ENCODE results near the gene CDK8.

CDK8 gene

DNA sequence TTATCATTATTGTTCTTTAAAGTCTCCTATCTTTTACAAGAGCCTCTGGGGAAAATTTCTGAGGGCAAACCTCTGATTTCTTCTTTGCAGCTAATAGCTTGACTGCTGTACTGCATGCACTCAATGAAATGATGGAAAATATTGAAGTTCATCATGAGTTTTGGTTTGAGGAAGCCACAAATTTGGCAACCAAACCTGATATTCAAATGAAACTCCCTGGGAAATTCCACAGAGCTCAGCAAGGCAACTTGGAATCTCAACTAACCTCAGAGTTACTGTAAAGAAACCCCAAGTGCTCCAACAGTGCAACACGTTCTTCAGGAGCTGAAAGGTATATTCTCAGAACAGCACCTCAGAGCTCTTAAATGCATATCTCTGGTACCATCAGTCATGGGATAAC lies 17.6 kb upstream of the CDK8 start:
- TF ChIP-seq, protein P1, sequence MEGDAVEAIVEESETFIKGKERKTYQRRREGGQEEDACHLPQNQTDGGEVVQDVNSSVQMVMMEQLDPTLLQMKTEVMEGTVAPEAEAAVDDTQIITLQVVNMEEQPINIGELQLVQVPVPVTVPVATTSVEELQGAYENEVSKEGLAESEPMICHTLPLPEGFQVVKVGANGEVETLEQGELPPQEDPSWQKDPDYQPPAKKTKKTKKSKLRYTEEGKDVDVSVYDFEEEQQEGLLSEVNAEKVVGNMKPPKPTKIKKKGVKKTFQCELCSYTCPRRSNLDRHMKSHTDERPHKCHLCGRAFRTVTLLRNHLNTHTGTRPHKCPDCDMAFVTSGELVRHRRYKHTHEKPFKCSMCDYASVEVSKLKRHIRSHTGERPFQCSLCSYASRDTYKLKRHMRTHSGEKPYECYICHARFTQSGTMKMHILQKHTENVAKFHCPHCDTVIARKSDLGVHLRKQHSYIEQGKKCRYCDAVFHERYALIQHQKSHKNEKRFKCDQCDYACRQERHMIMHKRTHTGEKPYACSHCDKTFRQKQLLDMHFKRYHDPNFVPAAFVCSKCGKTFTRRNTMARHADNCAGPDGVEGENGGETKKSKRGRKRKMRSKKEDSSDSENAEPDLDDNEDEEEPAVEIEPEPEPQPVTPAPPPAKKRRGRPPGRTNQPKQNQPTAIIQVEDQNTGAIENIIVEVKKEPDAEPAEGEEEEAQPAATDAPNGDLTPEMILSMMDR (IDR thresholded peaks at IDR 0.05), result no peak

DNA sequence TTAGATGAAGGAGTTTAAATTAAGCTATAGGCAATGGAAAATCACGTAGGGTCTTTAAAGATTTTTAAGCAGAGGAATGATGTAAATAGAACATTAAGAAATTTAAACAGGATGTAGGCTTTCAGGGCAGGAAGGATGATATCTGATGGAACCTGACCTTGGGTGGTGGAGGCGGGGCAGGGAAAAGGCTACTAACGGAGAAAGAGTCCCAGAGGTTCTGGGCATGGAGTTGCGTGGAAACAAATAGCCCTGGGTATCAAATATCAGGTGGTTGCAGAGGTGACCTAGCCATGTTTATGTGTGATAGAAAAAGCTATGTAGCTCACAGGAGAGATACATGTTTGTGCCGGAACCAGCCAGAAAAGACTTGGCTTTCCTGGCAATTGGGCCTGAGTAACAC lies 7.8 kb upstream of the CDK8 start:
- TF ChIP-seq, protein P1 (IDR thresholded peaks at IDR 0.05), result no peak

DNA sequence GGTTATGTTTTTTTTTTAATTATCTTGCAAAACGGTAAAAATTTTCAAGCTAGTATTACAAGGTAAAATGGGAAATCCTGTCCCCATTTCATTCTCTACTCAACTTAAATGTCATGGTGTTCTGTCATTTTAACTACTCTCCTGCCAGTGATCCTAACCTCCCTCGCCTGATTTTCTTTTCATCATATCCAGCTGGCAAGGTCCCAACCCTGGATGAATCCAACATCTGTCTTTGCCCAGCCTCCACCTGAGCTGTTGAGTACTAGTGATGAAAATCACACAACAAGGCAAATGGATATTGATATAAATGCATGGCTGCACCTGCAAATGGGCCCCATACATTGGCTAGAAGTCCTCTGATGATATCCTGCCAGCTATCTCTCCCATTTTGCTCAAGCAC lies 6.9 kb upstream of the CDK8 start:
- TF ChIP-seq, protein P1 (IDR thresholded peaks at IDR 0.05), result no peak

DNA sequence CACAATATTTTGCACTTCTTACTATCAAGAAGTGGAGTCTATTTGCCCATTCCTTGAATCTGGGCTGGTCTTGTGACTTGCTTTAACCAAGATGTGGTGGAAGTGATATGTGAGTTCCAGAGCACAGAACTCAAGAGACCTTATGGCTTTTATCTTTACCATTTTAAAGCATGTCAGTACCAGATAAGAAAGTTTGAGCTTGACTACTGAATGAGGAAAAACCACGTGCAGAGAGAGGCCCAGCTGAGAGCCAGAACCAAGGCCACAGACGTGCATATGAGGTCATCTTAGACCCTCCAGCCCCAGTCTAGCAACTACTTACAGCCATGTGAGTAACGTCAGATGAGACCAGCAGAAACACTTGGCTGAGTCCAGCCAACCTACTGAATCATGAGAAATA lies 6.3 kb upstream of the CDK8 start:
- TF ChIP-seq, protein P1 (IDR thresholded peaks at IDR 0.05), result no peak

DNA sequence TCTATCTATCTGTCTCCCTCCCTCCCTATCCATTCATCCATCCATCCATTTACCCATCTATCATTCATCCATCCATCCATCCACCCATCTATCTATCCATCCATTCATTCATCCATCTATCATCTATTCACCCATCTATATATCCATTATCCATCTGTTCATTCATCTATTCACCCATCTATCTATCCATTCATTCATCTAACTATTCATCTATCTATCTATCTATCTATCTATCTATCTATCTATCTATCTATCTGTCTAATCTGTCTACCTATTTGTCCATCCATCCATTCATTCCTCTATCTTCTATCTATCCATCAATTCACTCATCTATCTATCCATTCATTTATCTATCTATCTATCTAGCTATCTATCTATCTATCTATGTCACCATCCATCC lies 4.4 kb upstream of the CDK8 start:
- TF ChIP-seq, protein P1 (IDR thresholded peaks at IDR 0.05), result no peak

DNA sequence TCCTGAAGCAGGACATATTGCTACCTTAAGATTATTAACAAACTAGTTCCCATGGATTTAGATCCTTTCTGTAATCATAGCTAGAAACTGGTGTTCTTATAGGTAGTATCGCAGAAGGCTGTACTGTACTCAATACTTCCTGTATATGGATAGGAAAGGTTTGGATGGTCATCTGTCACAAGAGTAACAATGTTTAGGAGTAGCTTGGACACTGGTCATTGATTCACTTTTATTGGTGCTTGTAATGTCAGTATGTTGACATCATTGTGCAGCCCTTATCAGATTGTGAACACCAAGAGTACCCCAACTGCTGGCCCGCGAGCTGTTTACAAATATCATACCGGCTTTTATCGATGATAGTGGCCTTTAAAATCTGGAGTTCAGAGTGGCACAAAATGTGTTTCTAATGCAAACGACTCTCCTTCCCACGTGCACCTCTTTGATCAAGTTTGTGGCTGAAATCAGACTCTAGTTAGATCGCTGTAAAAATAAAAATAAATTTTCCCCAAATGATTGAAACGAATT lies 605 bp upstream of the CDK8 start:
- TF ChIP-seq, protein P1 (IDR thresholded peaks at IDR 0.05), result no peak

DNA sequence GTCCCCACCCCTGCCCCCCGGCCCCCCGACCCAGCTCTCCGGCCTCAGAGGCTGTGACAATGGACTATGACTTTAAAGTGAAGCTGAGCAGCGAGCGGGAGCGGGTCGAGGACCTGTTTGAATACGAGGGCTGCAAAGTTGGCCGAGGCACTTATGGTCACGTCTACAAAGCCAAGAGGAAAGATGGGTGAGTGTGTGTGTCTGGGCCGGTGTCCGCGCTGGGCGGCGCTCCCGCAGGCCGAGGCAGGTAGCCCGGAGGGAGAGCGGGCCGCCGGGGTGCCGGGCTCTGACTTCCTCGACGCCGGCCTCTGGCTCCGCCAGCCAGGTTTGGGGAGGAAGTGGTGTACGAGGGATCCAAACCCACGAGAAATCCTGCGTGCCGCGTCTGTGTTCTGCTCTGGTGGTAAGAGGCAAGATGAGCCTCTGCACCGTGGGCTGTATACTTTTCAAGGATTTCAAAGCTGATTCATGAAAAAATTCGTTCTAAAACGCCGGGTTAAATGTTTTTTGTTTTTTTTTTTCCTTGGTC lies 718 bp downstream of the CDK8 start:
- TF ChIP-seq, protein P1 (IDR thresholded peaks at IDR 0.05), result no peak

DNA sequence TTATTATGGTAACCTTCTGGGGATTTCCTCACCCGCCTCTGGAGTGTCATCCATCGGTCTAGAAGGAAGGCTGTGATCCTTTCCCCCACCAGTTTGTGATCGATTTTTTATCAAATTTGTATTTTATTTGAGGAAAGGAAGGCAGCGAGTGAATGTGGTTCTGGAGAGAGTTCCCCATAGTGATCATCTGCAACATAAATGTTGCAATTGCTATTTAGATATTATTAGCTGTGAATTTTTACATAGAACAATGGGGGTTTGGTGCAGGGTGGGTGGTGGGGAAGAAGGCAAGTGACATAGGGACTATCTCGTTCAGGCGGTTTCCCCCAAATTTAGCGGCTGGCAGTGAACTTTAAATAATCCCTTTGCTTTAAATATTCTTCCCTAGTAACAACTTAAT lies 1.2 kb downstream of the CDK8 start:
- TF ChIP-seq, protein P1 (IDR thresholded peaks at IDR 0.05), result no peak
